ENCODE measurements around the gene KCNC1.

KCNC1 gene

DNA sequence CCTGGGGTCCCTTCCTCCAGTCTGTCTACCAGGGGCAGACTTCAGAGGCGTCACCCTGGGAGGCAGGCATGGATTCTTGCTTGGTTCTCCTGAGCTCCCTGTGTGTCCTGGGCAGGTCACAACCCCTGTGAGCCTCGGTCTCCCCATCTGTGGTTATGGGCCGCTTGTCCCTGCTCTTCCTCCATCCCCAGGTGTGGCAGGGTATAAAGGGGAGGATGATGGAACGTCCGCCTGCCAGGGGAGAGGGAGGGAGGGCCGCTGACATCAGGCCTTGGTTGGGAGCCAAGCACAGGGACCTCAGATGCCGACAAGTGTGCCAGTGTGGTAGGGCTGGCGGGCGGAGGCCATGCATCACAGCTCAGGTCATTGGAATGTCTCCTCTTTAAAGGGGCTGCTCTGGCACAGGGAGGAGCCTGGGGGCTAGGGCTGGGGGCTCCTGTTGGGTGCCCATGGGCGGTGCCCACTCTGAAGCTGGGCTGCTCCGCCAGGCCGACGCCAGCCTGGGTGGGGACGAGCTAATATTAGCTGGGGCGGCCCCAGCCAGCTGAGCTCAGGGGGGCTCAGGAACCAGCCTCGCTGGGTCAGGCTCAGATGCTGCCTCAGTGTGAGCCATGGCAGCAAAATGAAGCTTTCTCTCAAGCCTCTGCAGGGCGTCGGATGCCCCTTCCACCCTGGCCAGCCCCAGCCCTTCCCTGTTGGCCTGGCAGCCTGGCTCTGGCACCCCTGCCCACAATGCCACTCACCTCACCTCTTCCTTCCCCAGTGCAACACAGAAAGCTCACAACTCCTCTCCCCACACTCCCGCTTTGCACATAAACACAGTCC is 12.8 kb downstream of the KCNC1 start:
- no peaks in the 10 kb centered on the region for H3K9me3 ChIP-seq (ENCODE audit: insufficient read depth, low read length)
- no peaks in the 10 kb centered on the region for H3K4me1 ChIP-seq (ENCODE audit: low read length)
- H2AFZ ChIP-seq (ENCODE audit: low read depth, low read length), result no peak overlapping the region
- no peaks in the 10 kb centered on the region for H3K79me2 ChIP-seq (ENCODE audit: low read length)
- H3K9ac ChIP-seq (ENCODE audit: low read length), result no peak overlapping the region
- no peak overlapping the region for H3K4me2 ChIP-seq (ENCODE audit: low read length)
- no peaks in the 10 kb centered on the region for H3K36me3 ChIP-seq (replicated peaks; ENCODE audit: low read depth, low read length)
- no peaks in the 10 kb centered on the region for H3K27me3 ChIP-seq (ENCODE audit: low read depth, low read length)
- H3K4me3 ChIP-seq (ENCODE audit: low read length), result no peak overlapping the region
- TF ChIP-seq, protein P1, sequence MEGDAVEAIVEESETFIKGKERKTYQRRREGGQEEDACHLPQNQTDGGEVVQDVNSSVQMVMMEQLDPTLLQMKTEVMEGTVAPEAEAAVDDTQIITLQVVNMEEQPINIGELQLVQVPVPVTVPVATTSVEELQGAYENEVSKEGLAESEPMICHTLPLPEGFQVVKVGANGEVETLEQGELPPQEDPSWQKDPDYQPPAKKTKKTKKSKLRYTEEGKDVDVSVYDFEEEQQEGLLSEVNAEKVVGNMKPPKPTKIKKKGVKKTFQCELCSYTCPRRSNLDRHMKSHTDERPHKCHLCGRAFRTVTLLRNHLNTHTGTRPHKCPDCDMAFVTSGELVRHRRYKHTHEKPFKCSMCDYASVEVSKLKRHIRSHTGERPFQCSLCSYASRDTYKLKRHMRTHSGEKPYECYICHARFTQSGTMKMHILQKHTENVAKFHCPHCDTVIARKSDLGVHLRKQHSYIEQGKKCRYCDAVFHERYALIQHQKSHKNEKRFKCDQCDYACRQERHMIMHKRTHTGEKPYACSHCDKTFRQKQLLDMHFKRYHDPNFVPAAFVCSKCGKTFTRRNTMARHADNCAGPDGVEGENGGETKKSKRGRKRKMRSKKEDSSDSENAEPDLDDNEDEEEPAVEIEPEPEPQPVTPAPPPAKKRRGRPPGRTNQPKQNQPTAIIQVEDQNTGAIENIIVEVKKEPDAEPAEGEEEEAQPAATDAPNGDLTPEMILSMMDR (IDR thresholded peaks at IDR 0.05; ENCODE audit: low read depth, low read length), result no peak
- TF ChIP-seq EZH2phosphoT487 (IDR thresholded peaks at IDR 0.05; ENCODE audit: low read depth), result no peak
- H4K20me1 ChIP-seq (ENCODE audit: insufficient read depth, low read length), result no peaks in the 10 kb centered on the region
- H3K27ac ChIP-seq (ENCODE audit: low read length), result no peak overlapping the region

DNA sequence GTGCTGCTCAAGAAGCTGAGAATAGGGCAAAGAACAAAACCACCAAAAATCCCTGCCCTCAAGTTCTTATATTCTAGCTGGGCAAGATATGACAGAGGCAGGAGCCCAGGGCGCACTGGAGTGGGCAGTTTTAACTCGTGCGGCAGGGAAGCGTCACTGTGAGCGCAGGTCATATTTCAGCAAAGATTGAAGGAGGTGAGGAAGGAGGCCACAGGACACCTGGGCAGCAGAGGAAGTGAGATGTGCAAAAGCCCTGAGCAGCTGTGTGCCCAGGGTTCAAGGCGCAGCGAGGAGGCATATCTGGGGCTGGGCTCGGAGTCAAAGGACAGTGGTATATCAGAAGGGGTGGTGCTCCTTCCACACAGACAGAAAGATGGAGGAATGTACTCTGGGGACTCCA is 13.5 kb downstream of the KCNC1 start:
- TF ChIP-seq EZH2phosphoT487 (IDR thresholded peaks at IDR 0.05; ENCODE audit: low read depth), result no peak
- TF ChIP-seq, protein P1 (IDR thresholded peaks at IDR 0.05; ENCODE audit: low read depth, low read length), result no peak
- no peaks in the 10 kb centered on the region for H3K9me3 ChIP-seq (ENCODE audit: insufficient read depth, low read length)
- no peak overlapping the region for H3K27ac ChIP-seq (ENCODE audit: low read length)
- no peak overlapping the region for H3K4me3 ChIP-seq (ENCODE audit: low read length)
- no peaks in the 10 kb centered on the region for H3K4me1 ChIP-seq (ENCODE audit: low read length)
- no peaks in the 10 kb centered on the region for H3K79me2 ChIP-seq (ENCODE audit: low read length)
- H3K4me2 ChIP-seq (ENCODE audit: low read length), result no peak overlapping the region
- no peak overlapping the region for H3K9ac ChIP-seq (ENCODE audit: low read length)
- no peaks in the 10 kb centered on the region for H4K20me1 ChIP-seq (ENCODE audit: insufficient read depth, low read length)
- no peak overlapping the region for H2AFZ ChIP-seq (ENCODE audit: low read depth, low read length)
- H3K36me3 ChIP-seq (replicated peaks; ENCODE audit: low read depth, low read length), result no peaks in the 10 kb centered on the region
- no peaks in the 10 kb centered on the region for H3K27me3 ChIP-seq (ENCODE audit: low read depth, low read length)

DNA sequence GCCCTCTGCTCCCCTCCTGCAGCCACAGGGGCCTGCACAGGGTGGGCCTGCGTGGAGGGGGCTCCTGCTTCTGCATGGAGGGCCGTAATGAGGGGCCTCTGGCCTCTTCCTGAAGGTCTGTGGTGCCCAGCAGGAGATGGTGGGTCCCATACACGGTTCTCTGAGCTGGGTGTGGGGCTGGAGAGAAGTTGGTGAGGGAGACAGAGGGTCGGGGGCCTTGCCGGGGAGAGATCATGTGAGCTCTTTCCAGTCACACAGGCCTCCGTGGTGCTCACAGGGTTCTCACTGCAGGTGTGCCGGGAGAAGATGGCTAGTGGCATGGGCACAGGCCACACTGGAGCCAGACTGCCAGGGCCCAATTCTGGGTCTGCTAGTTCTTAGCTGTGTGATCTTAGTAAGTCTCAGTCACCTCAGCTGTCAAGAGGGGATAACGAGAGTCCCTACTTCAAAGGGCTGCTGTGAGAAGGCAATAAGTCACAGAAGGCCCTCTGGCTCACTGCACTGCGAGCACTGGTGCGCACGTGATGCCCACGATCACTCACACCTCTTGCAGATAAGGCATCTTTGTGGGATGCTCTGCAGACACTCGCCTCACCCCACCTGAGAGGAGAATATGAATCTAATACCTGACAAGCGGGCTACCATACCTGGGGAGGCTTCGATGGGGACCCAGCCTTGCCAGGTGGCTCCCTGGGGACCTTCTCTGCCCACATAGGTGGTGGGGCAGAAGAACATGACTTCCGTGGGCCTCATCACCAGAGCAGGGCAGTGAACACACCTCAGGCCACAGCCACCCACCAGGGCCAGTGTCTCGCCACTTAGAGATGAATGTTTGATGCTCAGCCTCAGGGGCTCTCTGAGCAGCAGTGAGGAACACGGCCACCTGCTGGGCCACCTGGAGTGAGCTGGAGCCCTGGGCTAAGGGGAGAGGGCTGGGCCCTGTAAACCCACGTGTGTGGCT is 14.5 kb downstream of the KCNC1 start:
- H3K4me3 ChIP-seq (ENCODE audit: low read length), result no peak overlapping the region
- no peaks in the 10 kb centered on the region for H3K4me1 ChIP-seq (ENCODE audit: low read length)
- no peak for TF ChIP-seq EZH2phosphoT487 (IDR thresholded peaks at IDR 0.05; ENCODE audit: low read depth)
- TF ChIP-seq, protein P1 (IDR thresholded peaks at IDR 0.05; ENCODE audit: low read depth, low read length), result no peak
- no peaks in the 10 kb centered on the region for H3K79me2 ChIP-seq (ENCODE audit: low read length)
- no peaks in the 10 kb centered on the region for H3K27me3 ChIP-seq (ENCODE audit: low read depth, low read length)
- no peaks in the 10 kb centered on the region for H4K20me1 ChIP-seq (ENCODE audit: insufficient read depth, low read length)
- H3K36me3 ChIP-seq (replicated peaks; ENCODE audit: low read depth, low read length), result no peaks in the 10 kb centered on the region
- H3K4me2 ChIP-seq (ENCODE audit: low read length), result no peak overlapping the region
- no peaks in the 10 kb centered on the region for H3K9me3 ChIP-seq (ENCODE audit: insufficient read depth, low read length)
- H3K9ac ChIP-seq (ENCODE audit: low read length), result no peak overlapping the region
- H3K27ac ChIP-seq (ENCODE audit: low read length), result no peak overlapping the region
- no peak overlapping the region for H2AFZ ChIP-seq (ENCODE audit: low read depth, low read length)
